Frontal cortex (tissue), 4 donors: ENCODE results near the gene SUSD2. TPM values are rescaled to one million over a fixed set of nuclear protein-coding genes. Genes with fewer than 3 reads are reported as not detected.
"Not testable (repeated sequence)": the region's sequence is repeated elsewhere in the genome, so short reads cannot be mapped to it uniquely, and the experiment has no call there.

Experiments
- DNase-seq, 2 donors: peaks; one replicate each; pipeline ENCODE4 v3.0.0; 2012; ENCODE audit warnings: low spot score in 2 of 2
- FAIRE-seq: peaks from 2 replicates; lab custom pipeline; 2012; peaks lifted over from hg19 to GRCh38; lab: Jason Lieb, UNC
- total RNA-seq: library from RNA; depleted of rRNA; stranded (reverse); fragments of >200 nt; gene quantifications from one replicate; pipeline ENCODE4 v1.2.3, GENCODE V29; 2014
- donor health status: control.
- donor health status: control.
- donor health status: control.

The SUSD2 gene
- total RNA-seq, 1 donor from 2014 or later: under 0.01 TPM

DNA sequence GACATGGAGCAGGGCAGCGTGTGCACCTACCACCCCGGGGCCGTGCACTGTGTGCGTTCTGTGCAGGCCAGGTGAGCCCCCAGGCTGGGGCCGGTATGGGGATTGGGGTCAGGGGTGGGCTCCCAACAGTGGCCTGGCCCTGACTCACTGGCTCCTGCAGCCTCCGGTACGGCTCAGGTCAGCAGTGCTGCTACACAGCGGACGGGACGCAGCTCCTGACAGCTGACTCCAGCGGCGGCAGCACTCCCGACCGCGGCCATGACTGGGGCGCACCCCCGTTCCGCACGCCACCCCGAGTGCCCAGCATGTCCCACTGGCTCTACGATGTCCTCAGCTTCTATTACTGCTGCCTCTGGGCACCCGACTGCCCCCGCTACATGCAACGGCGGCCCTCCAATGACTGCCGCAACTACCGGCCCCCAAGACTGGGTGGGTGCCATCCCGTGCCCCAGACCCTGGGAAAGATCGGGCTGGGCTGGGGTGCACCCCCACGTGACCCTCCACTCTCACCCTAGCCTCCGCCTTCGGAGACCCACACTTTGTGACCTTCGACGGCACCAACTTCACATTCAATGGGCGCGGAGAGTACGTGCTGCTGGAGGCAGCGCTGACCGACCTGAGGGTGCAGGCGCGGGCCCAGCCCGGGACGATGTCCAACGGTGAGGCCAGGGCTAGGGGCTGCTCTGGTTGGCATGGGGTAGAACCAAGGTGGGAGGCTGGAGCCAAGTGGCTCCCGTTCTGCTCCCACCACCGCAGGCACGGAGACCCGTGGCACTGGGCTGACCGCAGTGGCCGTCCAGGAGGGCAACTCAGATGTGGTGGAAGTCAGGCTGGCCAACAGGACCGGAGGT, 4.4 kb downstream of the SUSD2 start:
- DNase-seq (no peak), FAIRE-seq (no peak)

DNA sequence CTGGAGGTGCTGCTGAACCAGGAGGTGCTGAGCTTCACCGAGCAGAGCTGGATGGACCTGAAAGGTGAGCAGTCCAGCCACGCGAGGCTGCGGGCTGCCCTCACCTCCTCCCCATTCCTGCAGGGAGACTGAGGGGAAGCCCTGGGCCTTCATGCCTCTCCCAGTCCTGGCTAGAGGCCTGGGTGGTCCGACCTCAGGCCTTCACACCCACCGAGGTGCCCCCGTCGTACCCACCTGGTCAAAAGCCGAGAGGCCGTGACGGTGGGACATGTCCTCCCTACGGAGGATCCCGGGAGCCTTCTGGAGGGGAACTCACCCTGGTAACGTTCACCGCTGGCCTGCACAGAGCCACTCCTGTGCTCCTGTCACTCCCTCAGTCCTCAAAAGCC, 5.1 kb downstream of the SUSD2 start:
- DNase-seq: no peak

DNA sequence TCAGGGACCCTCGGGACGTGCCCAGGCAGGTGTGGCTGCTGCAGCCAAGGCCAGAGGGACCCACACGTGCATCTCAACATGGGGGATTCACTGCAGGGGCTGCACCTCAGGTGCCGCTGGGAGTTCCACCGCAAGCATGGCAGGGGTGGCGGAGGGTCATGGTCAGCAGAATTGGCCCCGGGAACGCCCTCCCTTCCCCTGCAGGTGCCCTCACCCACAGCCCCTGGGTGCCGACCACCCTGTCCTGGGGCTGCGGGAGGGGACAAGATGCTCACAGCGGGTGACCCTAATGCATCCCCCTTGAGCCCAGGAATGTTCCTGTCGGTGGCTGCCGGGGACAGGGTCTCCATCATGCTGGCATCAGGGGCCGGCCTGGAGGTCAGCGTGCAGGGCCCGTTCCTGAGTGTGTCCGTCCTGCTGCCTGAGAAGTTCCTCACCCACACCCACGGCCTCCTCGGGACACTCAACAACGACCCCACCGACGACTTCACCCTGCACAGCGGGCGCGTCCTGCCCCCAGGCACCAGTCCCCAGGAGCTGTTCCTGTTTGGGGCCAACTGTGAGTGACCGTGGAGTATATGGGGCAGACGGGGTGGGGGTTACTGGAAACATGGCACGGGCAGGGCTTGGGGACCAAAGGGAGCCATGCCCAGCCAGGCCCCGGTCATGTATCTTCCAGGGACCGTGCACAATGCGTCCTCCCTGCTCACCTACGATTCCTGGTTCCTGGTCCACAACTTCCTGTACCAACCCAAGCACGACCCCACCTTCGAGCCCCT, 5.8 kb downstream of the SUSD2 start:
- FAIRE-seq (no peak), DNase-seq (no peak)

More for the DNA sequence above, 5.1 kb downstream of the SUSD2 start:
- no peak for FAIRE-seq

DNA sequence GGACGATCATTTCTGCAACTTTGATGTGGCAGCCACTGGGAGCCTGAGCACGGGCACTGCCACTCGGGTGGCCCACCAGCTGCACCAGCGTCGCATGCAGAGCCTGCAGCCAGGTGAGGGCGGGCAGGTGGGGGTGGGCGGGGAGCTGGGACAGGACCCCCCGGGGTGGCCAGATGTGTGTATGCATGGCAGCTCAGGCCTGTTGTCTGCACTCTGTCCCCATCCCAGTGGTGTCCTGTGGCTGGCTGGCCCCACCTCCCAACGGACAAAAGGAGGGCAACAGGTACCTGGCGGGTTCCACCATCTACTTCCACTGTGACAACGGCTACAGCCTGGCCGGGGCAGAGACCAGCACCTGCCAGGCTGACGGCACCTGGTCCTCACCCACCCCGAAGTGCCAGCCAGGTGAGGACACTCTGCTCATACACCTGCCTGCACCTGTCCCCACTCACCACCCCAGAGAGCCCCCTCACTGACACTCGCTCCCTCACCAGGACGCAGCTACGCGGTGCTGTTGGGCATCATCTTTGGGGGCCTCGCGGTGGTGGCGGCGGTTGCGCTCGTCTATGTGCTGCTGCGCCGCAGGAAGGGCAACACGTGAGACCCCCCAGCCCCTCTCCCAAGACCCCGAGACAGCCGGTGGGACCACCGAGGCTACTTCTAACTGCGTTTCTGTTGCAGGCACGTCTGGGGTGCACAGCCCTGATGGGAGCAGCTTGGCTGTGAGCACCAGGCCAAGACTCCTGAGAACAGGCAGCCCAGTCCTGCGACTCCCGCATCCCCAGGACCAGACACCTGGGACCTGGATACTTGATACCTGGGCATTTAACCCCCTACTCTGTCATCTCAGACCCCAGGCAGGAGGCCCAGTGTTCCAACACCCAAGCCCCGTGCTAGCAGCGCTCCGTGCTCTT, 6.7 kb downstream of the SUSD2 start:
- FAIRE-seq (no peak), DNase-seq (peak in 1 of 2 donors; percentile 4)

DNA sequence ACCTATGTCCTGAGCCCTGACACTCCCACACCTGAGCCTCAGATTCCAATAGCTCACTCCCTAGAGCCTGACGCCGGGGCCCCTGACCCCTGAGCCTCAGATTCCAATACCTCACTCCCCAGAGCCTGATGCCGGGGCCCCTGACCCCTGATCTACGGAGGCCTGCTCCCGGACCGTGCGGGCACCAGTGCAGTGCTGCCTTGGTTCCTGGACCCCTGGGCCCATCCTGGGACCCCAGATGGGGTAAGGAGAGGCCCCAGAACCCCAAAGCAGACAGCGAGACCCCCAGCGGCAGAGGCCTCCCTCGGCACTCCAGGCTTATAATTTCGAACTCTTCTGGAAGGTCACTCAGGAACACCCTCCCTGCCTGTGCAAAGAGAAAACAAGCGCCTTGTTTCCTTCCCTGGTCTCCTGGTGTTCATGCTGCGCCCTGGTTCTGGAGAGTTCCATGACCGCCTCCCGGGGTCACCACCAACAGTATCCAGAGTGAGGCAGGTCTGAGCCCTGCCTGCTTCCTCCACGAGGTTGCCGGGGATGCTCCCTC, 7.5 kb downstream of the SUSD2 start:
- peak; percentile 7 to 19 for DNase-seq
- no peak for FAIRE-seq

DNA sequence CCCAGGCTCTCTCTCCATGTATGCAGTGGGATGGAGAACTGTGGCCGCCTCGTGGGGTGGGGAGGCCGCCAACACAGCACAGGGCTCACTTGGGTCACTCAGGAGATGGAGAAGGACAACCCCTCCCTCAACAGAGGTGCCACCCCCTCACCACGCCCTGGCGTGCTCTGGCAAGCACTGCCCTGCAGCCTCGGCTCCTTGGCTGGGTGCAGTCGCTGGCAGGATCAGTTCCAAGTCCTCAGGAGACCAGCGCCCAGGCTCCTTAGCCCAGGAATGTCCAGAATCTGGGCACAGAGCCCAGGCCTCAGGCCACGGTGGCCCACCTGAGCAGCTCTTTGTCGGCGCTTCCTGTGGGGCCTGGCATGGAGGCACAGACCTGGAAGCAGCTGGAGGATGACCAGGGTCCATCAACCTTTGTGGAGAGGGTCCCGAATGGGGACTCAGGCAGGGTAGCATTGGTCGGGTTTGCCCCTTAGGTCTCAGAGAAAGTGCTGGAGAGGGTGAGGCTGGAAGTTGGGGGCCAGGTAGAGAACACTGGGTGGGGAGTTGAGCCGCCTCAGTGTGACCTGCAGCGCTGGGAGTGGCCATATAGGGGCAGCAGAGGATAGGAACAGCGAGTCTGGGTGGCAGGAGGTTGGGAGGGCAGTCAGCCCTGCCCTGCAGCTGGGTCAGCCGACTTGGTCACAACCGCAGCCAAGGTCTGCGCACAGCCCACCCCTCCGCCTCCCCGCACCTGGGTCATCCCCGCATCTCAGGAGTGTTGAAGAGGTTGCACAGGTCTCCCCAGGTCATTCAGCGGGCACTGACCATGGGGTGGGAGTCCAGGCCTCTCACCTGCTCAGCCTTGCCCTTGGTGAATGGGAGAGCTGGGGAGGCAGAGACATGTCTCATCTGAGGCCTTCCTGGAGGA, 8.2 kb downstream of the SUSD2 start:
- DNase-seq (peak; percentile 75 to 89), FAIRE-seq (no peak)

DNA sequence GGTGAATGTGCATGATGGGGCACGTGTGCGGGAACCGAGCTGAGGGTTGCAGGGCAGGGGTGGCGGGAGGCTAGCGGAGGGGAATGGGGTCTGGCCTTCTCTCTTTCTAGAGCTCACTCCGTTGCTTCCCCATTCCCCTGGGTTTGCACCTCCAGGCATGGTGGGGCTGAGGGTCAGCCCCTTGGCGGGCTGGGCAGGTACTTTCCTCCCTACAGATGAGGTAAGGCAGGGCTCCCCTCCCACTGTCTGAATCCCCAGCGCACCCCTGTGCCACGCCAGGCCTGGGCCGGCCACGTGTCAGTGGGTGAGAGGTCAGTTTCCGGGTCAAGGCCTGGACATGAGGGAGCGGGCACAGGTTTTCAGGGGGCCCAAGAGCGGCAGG, 8.9 kb downstream of the SUSD2 start:
- no peak for DNase-seq
- FAIRE-seq: no peak

DNA sequence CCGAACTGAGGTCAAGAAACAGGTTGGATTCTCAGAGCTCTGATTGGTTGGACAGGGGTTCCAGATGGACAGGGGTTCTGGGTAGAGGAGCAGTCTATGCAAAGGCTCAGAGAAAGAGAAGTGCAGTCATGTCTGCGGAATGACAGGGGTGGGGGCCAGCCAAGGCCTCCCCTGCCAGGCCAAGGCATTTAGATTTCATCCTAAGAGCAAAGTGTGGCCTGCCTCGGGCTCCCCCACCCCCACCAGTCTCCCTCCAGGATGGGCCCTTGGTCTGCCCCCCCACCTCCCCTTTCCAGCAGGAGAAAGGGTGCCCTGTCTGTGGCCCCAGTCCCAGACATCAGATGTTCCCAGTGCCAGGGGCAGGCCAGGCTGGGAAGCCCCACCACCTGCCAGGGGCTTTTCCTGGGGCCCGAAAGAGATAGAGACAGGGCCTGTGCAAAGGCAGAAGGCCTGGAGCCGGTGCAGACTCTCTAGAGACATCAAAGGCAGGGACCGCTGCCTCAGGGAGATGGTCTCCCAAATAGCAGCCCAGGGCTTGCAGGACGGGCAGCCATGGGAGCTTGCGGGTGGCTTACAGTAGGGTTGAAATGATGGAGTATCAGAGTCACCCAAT, 9.4 kb downstream of the SUSD2 start:
- DNase-seq (peak; percentile 9 to 18), FAIRE-seq (no peak)

DNA sequence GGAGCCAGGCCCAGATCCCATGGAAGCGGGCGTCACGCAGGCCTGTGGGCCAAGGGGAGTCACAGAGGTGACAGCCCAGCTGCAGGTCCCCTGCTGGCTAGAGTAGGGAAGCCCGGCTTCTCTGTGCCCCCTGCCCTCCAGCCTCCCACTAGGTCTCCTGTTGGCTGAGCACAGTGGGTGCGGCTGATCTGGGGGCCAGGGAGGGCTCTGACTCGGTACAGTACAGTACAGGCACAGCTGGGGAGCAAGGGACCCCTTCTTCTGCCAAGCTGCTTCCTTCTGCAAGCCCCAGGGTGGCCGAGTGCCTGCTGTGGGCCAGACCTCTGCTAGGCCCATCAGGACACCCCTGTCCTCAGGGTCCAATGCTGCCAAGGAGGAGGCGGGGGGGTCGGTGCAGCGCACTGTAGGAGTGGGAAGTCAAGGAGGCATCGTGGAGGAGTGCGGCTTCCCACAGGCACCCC, 10.1 kb downstream of the SUSD2 start:
- no peak for FAIRE-seq

DNA sequence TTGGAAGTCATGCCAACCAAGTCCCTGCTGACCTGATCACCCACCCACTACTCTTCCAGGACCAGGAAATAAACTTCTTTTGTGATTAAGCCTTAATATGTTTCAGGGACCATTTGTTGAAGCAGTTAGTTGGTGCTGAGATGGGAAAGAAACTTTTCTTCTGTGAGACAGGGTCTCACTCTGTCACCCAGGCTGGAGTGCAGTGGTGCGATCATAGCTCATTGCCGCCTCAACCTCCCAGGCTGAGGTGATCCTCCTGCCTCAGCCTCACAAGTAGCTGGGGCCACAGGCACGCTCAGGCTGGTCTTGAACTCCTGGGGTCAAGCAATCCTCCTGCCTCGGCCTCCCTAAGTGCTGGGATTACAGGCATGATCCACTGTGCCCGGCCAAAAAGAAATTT, 10.6 kb downstream of the SUSD2 start:
- FAIRE-seq (no peak), DNase-seq (no peak)

More for the DNA sequence above, 10.1 kb downstream of the SUSD2 start:
- DNase-seq: peak in 1 of 2 donors; percentile 16

DNA sequence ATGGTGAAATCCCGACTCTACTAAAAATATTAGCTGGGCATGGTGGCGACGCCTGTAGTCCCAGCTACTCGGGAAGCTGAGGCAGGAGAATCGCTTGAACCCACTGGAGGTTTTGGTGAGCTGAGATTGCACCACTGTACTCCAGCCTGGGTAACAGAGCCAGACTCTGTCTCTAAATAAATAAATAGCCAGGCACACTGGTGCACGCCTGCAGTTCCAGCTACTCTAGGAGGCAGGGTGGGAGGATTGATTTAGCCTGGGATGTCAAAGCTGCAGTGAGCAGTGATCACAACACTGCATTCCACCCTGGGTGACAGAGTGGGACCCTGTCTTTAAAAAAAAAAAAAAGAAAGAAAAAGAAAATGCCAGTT, 17.4 kb downstream of the SUSD2 start:
- DNase-seq (no peak), FAIRE-seq (no peak)

DNA sequence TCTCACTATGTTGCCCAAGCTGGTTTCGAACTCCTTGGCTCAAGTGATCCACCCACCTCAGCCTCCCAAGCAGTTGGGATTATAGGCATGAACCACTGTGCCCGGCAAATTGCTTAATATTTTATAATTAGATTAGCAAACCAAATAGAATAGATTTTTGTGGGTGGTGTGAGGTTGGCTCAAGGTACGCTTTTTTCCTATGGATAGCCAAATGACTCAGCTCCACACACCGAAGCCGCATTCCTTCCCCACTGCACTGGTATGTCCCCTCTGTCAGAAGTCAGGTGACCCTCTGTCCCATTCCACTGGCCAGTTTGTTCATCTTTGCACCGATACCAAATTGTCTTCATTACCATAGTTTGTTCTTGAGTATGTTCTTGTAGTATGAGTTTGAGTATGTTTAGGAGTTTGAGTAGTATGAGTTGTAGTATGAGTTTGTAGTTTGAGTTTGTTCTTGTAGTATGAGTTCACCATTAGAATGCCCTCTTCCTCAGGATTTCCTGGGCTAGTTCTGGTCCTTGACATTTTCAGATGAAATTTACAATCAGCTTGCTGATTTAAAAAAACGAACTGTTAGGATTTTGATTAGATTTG, 19.4 kb downstream of the SUSD2 start:
- no peak for FAIRE-seq
- no peak for DNase-seq

DNA sequence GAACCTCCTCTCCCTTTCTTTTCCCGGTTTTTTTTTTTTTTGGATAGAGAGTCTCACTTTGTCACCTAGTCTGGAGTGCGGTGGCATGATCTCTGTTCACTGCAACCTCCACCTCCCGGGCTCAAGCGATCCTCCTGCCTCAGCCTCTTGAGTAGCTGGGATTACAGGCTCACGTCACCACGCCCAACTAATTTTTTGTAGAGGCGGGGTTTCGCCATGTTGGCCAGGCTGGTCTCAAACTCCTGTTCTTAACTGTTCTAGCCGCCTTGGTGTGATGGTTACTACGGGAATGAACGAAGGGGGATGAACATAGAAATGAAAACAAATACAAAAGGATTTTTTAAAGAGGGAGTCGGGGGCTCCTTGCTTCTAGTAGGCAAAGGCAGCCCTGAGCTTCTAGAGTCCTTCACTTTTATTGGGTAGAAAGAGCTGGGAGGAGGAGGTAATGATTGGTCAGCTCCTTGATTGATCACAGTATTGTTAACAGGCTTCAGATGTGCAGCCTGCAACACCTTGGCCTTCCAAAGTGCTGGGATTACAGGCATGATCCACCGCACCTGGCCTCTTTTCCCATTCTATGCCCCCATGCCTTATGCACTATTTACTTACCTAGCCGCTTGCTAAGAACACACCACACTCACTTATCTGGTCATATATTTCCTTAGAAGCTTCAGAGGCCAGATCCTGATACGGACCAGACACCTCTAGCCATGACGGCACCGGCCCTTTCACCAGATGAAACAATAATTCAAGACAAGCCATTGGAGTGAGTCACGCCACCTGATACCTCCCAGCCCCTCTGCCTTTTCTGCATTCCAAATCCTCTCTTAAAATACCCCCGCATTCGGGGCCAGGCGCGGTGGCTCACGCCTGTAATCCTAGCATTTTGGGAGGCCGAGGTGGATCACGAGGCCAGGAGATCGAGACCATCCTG, 20.7 kb downstream of the SUSD2 start:
- FAIRE-seq: no peak
- DNase-seq: no peak

DNA sequence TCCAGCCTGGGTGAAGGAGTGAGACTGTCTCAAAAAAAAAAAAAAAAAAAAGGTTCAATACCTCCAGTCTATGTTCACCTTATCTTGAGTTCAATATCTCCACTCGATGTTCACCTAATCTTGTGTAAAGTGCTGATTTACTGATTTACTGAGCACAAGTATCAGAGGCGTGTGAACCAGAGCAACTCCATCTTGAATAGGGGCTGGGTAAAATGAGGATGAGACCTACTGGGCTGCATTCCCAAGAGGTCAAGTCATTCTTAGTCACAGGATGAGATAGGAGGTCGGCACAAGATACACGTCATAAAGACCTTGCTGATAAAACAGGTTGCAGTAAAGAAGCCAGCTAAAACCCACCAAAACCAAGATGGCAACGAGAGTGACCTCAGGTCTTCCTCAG, 22.6 kb downstream of the SUSD2 start:
- DNase-seq, FAIRE-seq: not testable (repeated sequence)

DNA sequence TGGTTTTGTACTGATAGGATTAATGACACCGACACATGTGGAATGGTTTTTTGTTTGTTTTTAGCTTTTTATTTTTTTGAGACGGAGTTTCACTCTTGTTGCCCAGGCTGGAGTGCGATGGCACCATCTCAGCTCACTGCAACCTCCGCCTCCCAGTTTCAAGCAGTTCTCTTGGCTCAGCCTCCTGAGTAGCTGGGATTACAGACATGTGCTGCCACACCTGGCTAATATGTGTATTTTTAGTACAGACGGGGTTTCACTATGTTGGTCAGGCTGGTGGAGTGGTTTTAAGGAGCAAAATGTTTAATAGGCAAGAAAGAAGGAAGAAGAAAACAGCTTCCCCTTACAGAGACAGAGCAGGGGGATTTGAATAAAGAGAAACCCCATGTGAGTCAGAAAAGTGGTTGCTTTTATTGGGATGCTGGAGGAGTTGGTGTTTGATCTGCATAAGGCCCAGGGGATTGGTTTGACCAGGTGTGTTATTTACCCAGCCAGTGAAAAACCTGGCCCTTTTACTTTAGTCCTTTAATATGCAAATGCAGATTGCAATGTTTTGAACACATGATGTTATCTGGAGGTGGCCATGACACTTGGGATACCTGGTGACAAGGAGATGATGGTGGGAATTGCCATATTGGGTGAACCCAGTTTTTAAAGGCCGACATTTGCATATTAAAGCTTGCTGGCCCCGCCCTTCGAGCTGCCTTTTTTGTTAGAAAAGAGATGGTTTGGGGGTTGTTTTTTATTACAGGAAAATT, 24.3 kb downstream of the SUSD2 start:
- FAIRE-seq (no peak), DNase-seq (no peak)
